SJSA1 (cell line): ENCODE measurements around the gene MRPL58. TPM values are rescaled to one million over a fixed set of nuclear protein-coding genes. Genes with fewer than 3 reads are reported as not detected.

ENCODE experiments used
- DNase-seq, 2 experiments: peaks; one replicate each; pipeline ENCODE4 v3.0.0-alpha.2; 2015 to 2020; ENCODE audit warnings: low spot score in 2 of 2, low read depth in 1 of 2
- H3K27ac ChIP-seq: fragments of 250-450 bp; sonication (Bioruptor Pico); 2 replicates; pipeline ENCODE4 v1.5.1; 2020; ENCODE audit warnings: mild to moderate bottlenecking, moderate library complexity
- H3K27me3 ChIP-seq: fragments of 250-450 bp; sonication (Bioruptor Pico); replicated peaks from 2 replicates; pipeline ENCODE4 v1.5.1; 2020; ENCODE audit warnings: mild to moderate bottlenecking, moderate library complexity
- H3K36me3 ChIP-seq: fragments of 250-450 bp; sonication (Bioruptor Pico); 2 replicates; pipeline ENCODE4 v1.5.1; 2020; ENCODE audit warnings: mild to moderate bottlenecking
- H3K4me1 ChIP-seq: fragments of 250-450 bp; sonication (Bioruptor Pico); replicated peaks from 2 replicates; pipeline ENCODE4 v1.6.1; 2021; ENCODE audit warnings: mild to moderate bottlenecking
- H3K4me3 ChIP-seq: fragments of 250-450 bp; sonication (Bioruptor Pico); 2 replicates; pipeline ENCODE4 v1.5.1; 2020; ENCODE audit warnings: mild to moderate bottlenecking
- H3K9me3 ChIP-seq: fragments of 250-450 bp; sonication (Bioruptor Pico); replicated peaks from 2 replicates; pipeline ENCODE4 v1.5.1; 2020; ENCODE audit warnings: mild to moderate bottlenecking
- total RNA-seq: library from RNA; depleted of rRNA; stranded (reverse); fragments of >200 nt; shearing (Covaris generic); gene quantifications from 2 replicates; pipeline ENCODE4 v1.2.3, GENCODE V29; 2014

MRPL58 gene
- total RNA-seq, 1 experiment from 2014 or later = 154 TPM

DNA sequence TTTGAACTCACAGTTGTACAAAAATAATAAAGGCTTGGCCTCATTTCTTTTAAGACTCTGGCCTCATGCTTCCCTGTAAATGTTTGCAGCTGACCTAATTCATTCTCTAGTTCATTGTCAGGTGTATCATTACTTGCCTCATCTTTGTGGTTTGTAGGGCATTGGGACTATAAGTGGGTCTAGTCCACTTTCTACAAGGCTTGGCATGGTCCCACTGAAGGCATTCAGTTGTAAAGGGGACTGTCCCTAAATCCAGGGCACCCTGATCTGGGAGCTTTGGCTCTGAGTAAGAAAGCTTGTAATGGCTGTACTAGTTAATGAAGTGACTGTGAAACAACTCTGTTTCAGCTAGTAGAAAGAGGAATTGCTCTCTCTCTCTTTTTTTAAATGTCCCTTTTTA lies 37.2 kb downstream of the MRPL58 start:
- H3K4me1 ChIP-seq = peaks cover 16% of the 10 kb centered on the region
- H3K36me3 ChIP-seq = peaks cover 55% of the 10 kb centered on the region
- no peak overlapping the region for H3K27ac ChIP-seq
- no peak for DNase-seq
- no peak overlapping the region for H3K4me3 ChIP-seq
- H3K9me3 ChIP-seq = no peaks in the 10 kb centered on the region
- no peaks in the 10 kb centered on the region for H3K27me3 ChIP-seq

DNA sequence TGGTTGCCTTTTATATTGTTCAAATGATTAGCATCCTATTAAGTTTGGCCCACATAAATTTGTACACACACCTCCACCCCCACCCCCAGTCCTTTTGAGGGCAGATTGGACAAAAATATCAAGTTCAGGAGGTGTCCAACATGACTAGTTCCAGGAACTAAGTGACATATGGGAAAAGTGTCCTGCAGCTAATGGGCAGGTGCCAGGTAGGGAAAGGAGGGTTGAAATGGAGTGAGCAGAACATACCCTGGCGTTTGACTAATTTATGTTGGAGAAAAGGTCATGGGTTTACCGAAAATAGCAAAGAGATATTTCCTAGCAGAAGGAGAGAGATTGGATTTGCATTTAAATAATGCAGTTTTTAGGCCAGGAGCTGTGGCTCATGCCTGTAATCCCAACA lies 39.5 kb downstream of the MRPL58 start:
- no peaks in the 10 kb centered on the region for H3K9me3 ChIP-seq
- no peak overlapping the region for H3K27ac ChIP-seq
- no peak for DNase-seq
- H3K4me1 ChIP-seq = peaks cover 13% of the 10 kb centered on the region
- H3K4me3 ChIP-seq = no peak overlapping the region
- H3K36me3 ChIP-seq = peaks cover 67% of the 10 kb centered on the region
- H3K27me3 ChIP-seq = no peaks in the 10 kb centered on the region

DNA sequence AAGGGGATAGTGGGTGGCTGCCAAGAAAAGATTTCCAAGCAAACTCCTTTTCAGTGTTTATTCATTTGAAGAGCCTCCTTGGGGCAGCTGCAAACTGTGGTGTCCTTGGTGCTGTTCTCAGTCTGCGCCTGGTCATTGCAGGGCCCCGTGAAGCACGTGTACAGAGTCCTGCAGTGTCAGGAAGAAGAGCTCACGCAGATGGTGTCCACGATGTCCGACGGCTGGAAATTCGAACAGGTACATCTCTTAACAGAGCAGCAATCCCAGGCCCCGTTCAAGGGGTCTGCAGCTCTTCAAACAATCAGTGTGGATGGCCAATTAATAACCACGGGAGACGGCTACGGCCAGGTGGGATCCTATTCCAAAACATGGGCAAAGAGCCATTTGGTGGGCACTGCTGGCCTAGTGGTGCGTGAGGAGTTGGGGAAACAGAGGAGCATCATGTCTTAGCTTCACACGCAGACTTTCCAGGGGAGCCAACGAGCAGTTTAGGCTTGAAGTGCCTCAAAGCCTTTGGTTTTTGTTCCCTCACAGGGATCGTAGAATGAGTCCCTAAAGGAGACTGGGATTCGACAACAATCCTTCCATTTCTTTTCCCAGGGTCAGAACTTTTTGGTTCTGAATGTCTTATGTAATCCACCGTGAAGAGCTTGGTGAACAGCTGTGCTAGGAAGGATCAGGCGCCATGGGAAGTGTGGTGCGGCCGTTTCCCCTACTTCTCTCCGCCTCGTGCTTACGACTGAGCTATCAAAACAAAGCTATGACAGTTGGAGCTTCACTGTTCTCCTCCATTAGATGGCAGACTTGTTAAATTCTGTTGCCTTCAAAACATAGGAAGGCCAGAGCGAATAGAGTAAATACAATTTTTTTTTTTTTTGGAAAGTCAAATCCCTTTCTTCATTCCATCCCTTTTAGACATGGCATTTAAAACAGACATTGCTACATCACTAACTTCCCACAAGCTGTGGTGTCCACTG lies 47.2 kb downstream of the MRPL58 start:
- peaks cover 78% of the 10 kb centered on the region for H3K36me3 ChIP-seq

DNA sequence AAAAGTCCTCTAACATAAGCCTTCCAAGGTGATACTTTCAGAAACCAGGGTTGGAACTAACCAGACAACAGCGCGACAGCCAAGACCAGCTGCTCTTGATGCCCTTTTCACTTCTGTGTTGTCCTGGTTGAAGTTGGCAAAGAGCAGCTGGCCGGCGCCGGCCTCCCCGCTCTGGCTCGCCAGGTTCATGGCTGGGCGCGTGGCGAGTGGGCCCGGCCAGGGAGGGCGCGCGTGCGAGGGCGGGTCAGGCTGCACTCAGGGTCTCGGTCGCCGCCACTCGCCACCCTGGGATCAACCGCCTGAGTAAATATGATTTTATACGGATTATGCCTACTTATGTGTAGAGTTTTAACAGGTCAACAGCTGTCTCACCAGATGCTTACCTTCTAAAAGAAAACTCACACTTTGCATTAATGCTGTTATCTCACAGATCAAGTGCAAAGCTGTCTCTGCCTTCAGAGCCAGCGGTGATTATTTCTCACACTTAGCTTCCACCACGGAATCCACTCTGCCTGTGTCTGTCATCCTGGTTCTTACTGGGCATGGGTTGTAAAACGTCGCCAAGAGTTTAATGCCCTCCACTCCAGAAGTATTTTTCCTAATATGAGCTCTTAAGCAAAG lies 48.1 kb downstream of the MRPL58 start:
- Histone ChIP-seq H3K36me3 (peaks cover 78% of the 10 kb centered on the region), H3K27me3 (no peaks in the 10 kb centered on the region), H3K9me3 (no peaks in the 10 kb centered on the region), H3K27ac (no peak overlapping the region), H3K4me3 (no peak overlapping the region), H3K4me1 (no peaks in the 10 kb centered on the region)
- DNase-seq = no peak

More for the DNA sequence above, 47.2 kb downstream of the MRPL58 start:
- H3K4me1 ChIP-seq = no peaks in the 10 kb centered on the region
- no peaks in the 10 kb centered on the region for H3K9me3 ChIP-seq
- peak in 1 of 2 experiments; percentile 42 for DNase-seq
- H3K4me3 ChIP-seq = no peak overlapping the region
- H3K27ac ChIP-seq = no peak overlapping the region
- H3K27me3 ChIP-seq = no peaks in the 10 kb centered on the region

DNA sequence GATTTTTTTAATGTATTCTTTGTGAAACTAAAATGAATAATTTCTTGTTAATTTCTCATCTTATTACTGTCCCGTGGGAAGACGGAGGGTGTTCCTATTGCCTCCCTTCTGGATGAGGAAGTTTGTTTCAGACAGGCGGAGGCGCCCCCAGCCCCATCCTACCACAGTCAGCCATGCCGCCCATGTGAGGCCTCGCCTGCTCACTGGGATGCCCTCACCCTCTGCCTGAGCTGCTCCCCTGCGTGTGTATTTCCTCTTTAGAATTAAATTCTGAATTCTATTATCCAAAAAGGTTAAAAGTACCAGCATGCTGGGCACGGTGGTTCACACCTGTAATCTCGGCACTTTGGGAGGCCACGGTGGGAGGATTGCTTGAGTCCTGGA lies 48.6 kb downstream of the MRPL58 start:
- Histone ChIP-seq H3K27ac (no peak overlapping the region), H3K27me3 (no peaks in the 10 kb centered on the region), H3K9me3 (no peaks in the 10 kb centered on the region), H3K4me3 (no peak overlapping the region), H3K4me1 (no peaks in the 10 kb centered on the region), H3K36me3 (peaks cover 76% of the 10 kb centered on the region)
- DNase-seq = no peak

DNA sequence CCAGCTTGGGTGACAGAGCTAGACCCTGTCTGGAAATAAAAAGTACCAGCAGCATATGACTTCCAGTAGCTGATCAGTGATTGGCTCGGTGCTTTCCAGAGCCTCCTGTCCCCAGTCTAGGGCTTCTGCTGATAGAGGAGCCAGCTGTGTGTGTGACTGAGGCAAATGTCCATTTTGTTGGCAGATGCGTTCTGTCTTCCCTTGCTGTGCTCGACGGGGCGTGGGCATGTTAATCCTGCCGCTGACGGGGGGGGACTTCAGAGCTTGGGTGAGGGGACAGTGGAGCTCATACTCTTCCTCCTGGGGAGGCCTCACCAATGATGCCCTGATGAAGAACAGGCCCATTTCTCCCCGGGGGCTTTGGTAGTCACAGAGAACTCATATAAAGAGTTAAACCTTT lies 49.1 kb downstream of the MRPL58 start:
- no peaks in the 10 kb centered on the region for H3K4me1 ChIP-seq
- no peak overlapping the region for H3K27ac ChIP-seq
- H3K27me3 ChIP-seq = no peaks in the 10 kb centered on the region
- H3K36me3 ChIP-seq = peaks cover 70% of the 10 kb centered on the region
- H3K4me3 ChIP-seq = no peak overlapping the region
- no peak for DNase-seq
- no peaks in the 10 kb centered on the region for H3K9me3 ChIP-seq

DNA sequence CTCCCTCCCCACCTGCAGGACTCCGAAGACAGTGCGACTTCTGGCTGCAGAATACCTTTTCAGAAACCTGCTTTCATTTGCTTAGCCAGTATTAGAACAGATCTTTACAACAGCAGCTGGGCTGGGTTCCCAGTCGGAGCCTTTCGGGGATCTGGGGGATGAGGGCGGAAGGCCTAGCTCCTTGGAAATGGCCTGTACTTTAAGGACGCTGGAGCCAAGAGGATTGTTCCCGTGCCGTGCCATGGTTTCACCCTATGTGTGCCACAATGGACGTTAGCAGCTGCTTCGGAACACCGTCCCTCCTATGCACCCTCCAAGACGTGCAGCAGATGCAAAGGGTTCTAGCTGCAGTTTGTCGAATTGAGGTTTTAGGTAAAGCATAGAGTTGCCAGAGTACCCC lies 50.7 kb downstream of the MRPL58 start:
- no peak overlapping the region for H3K27ac ChIP-seq
- H3K36me3 ChIP-seq = peaks cover 60% of the 10 kb centered on the region
- H3K9me3 ChIP-seq = no peaks in the 10 kb centered on the region
- no peaks in the 10 kb centered on the region for H3K27me3 ChIP-seq
- no peak overlapping the region for H3K4me3 ChIP-seq
- no peaks in the 10 kb centered on the region for H3K4me1 ChIP-seq
- DNase-seq = no peak

DNA sequence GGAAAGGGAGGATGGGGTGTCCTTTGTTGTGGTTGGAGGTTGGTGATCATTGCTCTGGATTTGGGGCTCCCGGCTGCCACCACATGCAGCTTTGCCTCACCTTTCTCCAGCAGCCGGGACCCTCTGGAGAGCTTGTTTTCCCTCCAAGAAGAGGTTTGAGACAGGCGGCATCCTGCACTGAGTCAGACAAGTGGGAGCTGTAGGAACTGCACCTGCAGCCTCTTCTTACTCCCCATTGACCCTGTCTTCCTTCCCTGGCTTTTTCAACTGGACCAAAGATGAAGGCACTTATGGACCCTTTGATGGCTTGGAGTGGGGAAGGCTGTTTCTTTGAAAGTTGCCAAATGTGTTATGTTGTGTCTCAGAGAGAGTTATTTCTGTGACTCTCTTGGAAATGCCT lies 51.2 kb downstream of the MRPL58 start:
- peaks cover 60% of the 10 kb centered on the region for H3K36me3 ChIP-seq
- DNase-seq = no peak
- H3K9me3 ChIP-seq = no peaks in the 10 kb centered on the region
- no peak overlapping the region for H3K4me3 ChIP-seq
- no peaks in the 10 kb centered on the region for H3K4me1 ChIP-seq
- H3K27me3 ChIP-seq = no peaks in the 10 kb centered on the region
- no peak overlapping the region for H3K27ac ChIP-seq

DNA sequence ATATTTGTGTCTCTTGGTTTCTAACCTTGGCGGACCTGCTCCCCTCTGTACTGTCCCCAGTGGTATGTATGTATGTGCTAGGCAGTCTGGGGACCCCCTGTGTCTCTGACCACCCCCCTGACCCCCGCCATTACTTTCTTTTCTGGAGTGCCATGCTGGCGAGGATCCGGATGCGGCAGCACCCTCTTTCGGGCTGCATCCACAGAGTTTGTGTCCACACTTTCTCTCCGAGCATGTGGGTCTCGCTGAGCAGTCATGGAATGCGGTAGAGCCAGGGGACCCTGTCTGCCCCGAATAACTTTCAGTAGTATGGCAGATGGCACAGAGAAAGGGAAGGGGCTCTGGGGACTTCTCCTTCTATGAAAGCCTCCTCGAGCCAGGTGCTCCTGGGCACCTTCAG lies 51.6 kb downstream of the MRPL58 start:
- H3K4me1 ChIP-seq = no peaks in the 10 kb centered on the region
- H3K27me3 ChIP-seq = no peaks in the 10 kb centered on the region
- H3K27ac ChIP-seq = no peak overlapping the region
- no peaks in the 10 kb centered on the region for H3K9me3 ChIP-seq
- H3K4me3 ChIP-seq = no peak overlapping the region
- peaks cover 60% of the 10 kb centered on the region for H3K36me3 ChIP-seq
- no peak for DNase-seq

DNA sequence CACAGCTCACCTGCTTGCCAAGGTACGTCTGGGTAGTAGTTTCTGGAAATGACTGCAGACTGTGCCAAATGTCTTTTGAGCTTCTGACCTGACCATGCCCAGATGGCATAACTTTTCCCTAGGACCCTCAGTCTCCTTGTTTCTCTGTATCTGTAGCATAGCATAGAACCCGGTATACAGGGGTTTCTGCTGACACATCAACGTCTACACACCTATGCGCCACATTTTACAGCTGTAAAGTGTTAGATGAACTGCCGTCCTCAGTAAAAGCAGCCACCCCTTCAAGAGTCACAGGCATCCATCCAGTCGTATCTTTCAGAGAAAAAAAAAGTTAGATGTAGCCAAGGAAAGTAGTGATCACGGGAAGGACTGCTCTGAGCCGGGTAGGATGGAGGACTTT lies 52.0 kb downstream of the MRPL58 start:
- H3K27ac ChIP-seq = no peak overlapping the region
- no peaks in the 10 kb centered on the region for H3K9me3 ChIP-seq
- H3K4me3 ChIP-seq = no peak overlapping the region
- no peaks in the 10 kb centered on the region for H3K4me1 ChIP-seq
- H3K27me3 ChIP-seq = no peaks in the 10 kb centered on the region
- DNase-seq = no peak
- H3K36me3 ChIP-seq = peaks cover 58% of the 10 kb centered on the region

DNA sequence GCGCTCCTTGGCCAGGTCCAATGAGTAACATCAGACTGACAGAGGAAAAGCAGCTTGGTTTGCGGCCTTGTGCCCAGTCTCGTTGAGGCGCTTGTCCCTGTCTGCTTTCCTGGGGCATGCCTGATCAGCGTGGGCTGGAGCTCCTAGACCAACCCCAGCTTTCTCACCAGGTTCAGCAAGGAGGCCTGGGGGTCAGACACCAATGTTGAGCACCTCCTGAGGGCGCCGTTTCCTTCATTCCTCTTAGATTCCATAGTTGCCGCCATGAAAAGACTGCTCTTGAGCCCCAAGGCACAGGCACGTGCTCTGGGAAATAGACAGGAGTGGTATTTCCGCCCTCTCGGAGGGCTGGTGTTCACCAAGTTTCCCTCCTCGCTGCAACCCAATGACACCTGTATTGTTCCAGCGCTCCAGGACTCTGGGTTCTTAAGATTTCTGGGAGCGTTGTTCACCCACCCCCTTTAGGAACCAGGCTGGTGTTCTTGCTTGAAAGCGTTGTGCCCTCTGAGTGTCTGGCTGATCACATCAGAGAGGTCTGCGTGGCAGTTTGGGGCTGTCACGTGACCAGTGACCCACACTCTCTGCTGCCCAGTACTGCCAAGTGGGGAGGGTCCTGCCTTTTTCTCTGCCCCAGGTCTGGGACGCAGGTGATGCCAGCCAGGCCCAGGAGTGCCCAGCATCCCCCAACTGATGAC lies 52.5 kb downstream of the MRPL58 start:
- no peaks in the 10 kb centered on the region for H3K4me1 ChIP-seq
- H3K27me3 ChIP-seq = no peaks in the 10 kb centered on the region
- no peak for DNase-seq
- H3K4me3 ChIP-seq = no peak overlapping the region
- peaks cover 54% of the 10 kb centered on the region for H3K36me3 ChIP-seq
- H3K9me3 ChIP-seq = no peaks in the 10 kb centered on the region
- H3K27ac ChIP-seq = no peak overlapping the region

DNA sequence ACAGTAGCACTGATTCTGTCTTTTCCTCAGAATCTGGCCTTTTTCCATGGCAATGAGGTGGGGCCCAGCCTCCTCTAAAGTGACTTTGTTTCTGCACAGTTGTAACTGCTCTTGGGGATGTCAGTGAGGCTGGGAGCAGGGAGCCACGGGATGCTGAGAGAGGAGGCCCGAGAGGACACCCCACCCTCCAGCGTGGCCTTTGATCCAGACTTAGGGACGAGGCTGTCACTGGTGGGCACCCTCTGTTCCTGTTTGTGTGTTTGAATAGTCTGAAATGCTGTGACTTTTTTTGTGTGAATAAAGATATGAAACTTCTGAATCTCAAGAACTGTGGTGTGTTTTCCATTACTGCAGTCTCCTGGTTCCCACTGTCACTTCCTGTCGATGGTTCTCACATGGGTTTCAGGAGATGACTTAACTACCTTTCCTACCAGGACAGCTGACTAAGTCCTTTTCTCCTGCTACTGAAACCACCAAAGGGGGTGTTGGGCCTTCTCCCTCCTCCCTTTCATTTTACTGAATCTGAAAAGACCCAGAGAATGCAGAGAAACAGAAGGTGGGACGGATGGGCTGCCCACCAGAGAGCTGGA lies 53.2 kb downstream of the MRPL58 start:
- H3K36me3 ChIP-seq = peaks cover 47% of the 10 kb centered on the region
- no peaks in the 10 kb centered on the region for H3K27me3 ChIP-seq
- H3K27ac ChIP-seq = no peak overlapping the region
- no peak overlapping the region for H3K4me3 ChIP-seq
- no peak for DNase-seq
- H3K9me3 ChIP-seq = no peaks in the 10 kb centered on the region
- no peaks in the 10 kb centered on the region for H3K4me1 ChIP-seq

DNA sequence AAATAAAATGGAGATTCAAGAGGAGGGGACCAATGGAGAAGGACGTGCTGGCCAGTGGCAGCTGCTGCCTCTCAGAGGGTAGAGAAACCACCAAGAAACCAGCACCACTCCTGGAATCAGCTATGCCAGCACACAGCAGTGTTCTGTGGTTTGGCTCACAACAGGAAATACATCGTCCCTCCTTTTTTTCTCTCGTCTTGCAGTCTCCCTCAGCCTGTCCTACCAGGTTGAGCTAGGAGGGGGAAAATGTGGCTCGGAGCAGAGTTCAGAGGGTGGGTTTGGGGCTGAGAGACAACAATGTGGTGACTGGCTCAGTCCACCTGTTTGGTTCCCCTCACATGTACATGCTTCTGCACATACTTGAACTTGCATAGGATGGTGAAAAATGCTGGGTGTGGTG lies 55.4 kb downstream of the MRPL58 start:
- Histone ChIP-seq H3K9me3 (no peaks in the 10 kb centered on the region), H3K27ac (no peak overlapping the region), H3K36me3 (peaks cover 26% of the 10 kb centered on the region), H3K4me3 (no peak overlapping the region), H3K4me1 (no peaks in the 10 kb centered on the region), H3K27me3 (no peaks in the 10 kb centered on the region)
- no peak for DNase-seq

DNA sequence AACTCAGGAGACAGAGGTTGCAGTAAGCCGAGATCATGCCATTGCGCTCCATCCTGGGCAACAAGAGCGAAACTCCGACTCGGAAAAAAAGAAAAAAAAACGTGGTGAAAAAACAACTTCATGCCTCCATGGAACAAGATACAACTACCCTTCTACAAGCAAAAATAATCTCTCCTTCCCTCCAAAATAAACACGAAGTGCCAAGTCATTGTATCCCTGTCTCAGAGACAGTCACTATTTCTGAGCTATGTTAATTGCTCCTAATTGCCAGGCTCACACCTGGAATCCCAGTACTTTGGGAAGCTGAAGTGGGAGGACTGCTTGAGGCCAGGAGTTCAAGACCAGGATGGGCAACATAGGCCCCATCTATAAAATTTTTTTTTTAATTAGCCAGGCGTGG lies 56.3 kb downstream of the MRPL58 start:
- Histone ChIP-seq H3K36me3 (peaks cover 17% of the 10 kb centered on the region), H3K27me3 (no peaks in the 10 kb centered on the region), H3K4me3 (no peak overlapping the region), H3K9me3 (no peaks in the 10 kb centered on the region), H3K27ac (no peak overlapping the region), H3K4me1 (no peaks in the 10 kb centered on the region)
- DNase-seq = no peak
